Omental fat pad (tissue), 4 donors: ENCODE measurements around the gene TLCD1. TPM values are rescaled to one million over a fixed set of nuclear protein-coding genes. Genes with fewer than 3 reads are reported as not detected.
"Not testable (repeated sequence)": the region's sequence is repeated elsewhere in the genome, so short reads cannot be mapped to it uniquely, and the experiment has no call there.

Experiments
- ATAC-seq: fragments of 150-250 bp; one replicate; pipeline ENCODE4 v1.9.1; 2016; ENCODE audit warnings: mild to moderate bottlenecking, moderate library complexity; ENCODE audit not compliant: low FRiP score
- DNase-seq: peaks from one replicate; pipeline ENCODE4 v3.0.0-alpha.2; 2019; ENCODE audit warnings: low spot score
- total RNA-seq, 4 donors: library from RNA; depleted of rRNA; stranded (reverse); fragments of >200 nt; gene quantifications; one replicate each; pipeline ENCODE4 v1.1.0, GENCODE V29; 2016
- TF ChIP-seq, protein P1 (sequence below), 3 donors: fragments of 450-650 bp; IDR thresholded peaks; one replicate each; pipeline ENCODE4 v1.5.1; 2016 to 2017; ENCODE audit warnings: antibody characterized with exemption in 3 of 3, mild to moderate bottlenecking in 3 of 3, moderate library complexity in 2 of 3

TLCD1 gene
- total RNA-seq, 4 donors from 2014 or later = 2.1 to 5.2 (median 3.6) TPM; not detected in 1

DNA sequence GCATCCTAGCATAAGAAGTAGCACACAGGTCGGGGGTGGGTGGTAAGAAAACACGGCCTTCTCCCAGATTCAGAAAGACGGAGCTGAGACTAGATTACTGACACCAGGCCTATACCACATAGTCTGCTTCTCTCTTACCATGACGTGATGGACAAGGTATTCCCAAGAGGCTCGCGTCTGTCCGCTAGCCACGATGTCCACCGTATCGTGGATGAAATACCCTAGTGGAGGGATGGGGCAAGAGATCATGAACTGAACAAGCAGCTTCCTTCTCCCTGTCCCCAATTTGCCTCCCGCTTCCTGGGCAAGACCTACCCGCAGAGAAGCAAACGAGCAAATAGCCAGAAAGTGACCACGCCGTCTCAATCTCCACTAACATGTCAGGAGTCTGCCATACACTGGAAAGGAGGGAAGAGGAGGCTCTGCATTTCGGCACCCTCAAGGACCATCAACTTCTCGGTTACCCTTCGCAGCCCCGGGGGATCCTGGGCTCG, 820 bp downstream of the TLCD1 start:
- DNase-seq (no peak), ATAC-seq (no peak)
- TF ChIP-seq, protein P1, sequence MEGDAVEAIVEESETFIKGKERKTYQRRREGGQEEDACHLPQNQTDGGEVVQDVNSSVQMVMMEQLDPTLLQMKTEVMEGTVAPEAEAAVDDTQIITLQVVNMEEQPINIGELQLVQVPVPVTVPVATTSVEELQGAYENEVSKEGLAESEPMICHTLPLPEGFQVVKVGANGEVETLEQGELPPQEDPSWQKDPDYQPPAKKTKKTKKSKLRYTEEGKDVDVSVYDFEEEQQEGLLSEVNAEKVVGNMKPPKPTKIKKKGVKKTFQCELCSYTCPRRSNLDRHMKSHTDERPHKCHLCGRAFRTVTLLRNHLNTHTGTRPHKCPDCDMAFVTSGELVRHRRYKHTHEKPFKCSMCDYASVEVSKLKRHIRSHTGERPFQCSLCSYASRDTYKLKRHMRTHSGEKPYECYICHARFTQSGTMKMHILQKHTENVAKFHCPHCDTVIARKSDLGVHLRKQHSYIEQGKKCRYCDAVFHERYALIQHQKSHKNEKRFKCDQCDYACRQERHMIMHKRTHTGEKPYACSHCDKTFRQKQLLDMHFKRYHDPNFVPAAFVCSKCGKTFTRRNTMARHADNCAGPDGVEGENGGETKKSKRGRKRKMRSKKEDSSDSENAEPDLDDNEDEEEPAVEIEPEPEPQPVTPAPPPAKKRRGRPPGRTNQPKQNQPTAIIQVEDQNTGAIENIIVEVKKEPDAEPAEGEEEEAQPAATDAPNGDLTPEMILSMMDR (IDR thresholded peaks at IDR 0.05) = no peak

DNA sequence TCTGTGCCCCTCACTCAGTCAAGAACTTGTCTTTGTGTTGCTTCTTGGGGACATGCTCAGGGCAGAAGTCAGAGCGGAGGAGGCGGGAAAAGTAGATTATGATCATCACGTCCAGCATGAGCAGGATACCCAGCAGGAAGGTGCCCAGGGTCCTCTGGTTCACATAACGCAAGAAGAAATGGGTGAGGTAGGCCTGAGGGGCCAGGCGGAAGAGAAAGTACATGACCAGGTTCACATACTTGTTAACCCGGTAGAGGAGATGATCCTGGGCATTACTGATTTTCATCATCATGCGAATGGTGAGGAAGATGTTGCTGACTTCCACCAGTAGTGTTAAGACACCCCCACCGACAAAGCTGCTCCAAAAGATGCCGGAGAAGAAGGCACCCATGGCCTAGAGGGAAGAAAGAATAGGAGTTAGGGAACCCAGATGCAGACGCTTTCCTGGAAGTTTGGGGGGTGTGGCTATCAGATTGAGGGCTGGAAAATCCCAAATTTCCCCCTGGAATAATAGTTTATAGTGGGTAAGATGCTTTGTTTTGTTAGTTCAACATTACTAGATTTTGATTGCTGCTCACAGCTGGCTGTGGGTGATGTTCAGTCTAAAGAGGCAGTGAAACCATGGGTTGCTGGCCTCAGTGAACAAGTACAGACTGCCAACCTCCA, 1.4 kb downstream of the TLCD1 start:
- ATAC-seq = no peak
- TF ChIP-seq, protein P1 (IDR thresholded peaks at IDR 0.05) = no peak
- DNase-seq = no peak

DNA sequence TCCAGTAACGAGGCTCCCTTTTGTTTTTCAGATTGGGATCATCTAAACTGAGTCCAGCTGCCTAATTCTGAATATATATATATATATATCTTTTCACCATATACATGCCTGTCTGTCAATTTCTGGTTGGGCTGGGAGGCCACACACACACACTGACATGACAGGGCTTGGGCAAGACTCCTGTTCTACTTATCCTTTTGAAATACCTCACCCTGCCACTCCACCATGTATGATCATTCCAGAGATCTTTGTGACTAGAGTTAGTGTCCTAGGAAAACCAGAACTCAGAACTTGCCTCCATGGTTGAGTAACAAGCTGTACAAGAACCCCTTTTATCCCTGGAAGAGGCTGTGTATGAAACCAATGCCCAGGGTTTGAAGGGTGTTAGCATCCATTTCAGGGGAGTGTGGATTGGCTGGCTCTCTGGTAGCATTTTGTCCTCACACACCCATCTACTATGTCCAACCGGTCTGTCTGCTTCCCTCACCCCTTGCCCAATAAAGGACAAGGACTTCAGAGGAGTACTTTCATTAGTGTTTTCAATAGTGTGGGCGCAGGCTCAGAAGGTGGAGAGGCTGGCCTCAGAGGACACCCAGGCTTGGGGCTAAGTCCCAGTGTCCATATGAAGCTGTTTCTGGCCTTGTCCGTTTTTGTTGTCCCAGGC, 2.1 kb downstream of the TLCD1 start:
- not testable (repeated sequence) for DNase-seq, ATAC-seq

DNA sequence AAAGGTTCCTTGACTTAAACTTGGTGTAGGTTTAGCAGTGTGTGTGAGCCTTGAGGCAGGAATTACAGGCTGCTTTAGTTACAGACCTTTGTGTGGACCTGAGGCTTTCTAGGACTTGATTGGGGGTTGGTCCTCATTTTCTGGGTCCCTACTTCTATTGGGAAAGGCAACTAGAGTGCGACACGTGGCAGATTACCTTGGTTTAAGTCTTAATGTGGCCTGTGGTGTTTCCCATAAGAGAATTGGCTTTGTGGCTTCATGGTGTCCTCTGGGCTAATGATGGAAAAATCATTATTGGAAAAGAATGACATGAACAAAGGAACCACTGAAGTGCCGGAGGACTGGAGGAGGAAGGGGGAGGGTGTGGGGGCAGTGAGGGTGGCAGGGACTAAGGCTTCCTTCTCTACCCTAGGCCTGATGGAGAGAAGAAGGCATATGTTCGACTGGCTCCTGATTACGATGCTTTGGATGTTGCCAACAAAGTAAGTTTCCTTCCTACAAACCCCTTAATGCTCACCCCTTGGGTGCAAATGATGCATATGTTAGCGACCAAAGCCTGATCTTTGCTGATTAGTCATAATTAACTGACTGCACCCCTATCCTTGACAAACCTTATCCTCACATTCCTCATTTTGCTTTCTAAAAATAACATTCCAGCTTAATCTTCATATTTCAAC, 2.7 kb downstream of the TLCD1 start:
- no peak for DNase-seq
- no peak for ATAC-seq
- TF ChIP-seq, protein P1 (IDR thresholded peaks at IDR 0.05) = no peak

DNA sequence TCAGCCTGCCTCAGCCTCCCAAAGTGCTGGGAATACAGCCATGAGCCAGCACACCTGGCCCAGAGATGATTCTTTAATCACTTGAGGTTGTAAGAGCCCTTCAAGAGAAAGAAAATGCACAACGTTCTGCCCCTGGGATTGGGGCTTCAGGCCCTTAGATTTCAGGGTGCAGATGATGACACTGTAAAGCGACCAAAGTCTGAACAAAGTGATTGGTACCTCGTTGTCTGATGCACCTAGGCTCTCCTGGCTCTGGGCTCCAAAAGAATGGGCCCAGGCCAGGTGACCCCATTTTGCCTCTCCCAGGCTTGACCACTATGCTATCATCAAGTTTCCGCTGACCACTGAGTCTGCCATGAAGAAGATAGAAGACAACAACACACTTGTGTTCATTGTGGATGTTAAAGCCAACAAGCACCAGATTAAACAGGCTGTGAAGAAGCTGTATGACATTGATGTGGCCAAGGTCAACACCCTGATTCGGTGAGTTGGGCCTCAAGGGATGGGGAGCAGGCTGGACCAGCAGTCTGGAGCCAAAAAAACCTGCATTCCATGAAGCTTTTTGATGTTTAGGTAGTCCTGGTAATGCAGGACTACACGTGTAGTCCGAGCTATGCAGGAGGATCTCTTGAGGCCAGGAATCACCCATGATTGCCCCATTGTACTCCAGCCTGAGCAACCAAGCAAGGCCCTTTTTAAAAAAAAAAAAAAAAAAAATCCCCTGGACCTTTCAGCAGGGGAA, 3.4 kb downstream of the TLCD1 start:
- no peak for DNase-seq
- TF ChIP-seq, protein P1 (IDR thresholded peaks at IDR 0.05) = no peak
- ATAC-seq = no peak

DNA sequence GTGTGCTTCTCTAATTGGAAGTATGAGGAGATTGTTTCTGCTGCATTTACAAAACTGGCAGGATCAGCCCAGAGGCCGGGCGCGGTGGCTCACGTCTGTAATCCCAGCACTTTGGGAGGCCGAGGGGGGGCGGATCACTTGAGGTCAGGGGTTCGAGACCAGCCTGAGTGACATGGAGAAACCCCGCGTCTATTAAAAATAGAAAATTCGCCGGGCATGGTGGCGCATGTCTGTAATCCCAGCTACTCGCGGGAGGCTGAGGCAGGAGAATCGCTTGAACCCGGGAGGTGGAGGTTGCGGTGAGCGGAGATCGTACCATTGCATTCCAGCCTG, 5.1 kb downstream of the TLCD1 start:
- ATAC-seq, DNase-seq: not testable (repeated sequence)

DNA sequence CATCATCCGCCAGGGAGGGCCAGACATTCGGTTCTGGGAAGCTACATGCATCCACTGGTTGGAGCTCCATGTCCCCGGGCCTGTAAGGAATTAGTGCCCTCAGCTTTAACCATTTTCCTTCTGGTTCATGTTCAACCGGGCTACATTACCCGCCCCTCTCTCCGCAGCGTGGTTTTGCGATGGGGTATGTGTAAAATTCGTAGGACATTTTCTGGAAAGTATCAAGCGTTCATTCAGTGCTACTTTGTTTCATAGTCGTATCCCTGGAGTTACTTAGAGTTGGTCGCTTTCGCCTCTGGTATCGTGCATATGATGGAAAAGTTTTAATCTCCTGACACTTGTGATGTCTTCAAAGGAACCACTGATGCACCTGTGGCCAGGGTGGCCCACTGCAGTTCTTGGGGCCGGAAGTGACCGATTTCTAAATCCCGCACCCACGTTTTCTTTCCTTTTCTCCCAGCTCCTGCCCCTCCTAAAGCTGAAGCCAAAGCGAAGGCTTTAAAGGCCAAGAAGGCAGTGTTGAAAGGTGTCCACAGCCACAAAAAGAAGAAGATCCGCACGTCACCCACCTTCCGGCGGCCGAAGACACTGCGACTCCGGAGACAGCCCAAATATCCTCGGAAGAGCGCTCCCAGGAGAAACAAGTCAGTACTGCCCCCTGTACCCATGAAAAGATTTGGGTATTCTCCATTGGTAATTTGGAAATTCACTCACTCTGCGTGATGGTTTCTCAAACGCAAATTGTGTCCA, 5.6 kb downstream of the TLCD1 start:
- TF ChIP-seq, protein P1 (IDR thresholded peaks at IDR 0.05) = no peak
- ATAC-seq = no peak
- no peak for DNase-seq
